ENCODE results near the gene NID2. TPM values are rescaled to one million over a fixed set of nuclear protein-coding genes. Genes with fewer than 3 reads are reported as not detected.
A peak's percentile ranks its signal among the peaks of the same experiment; 100 is the strongest.

The NID2 gene
- total and polyA plus RNA-seq, 2 of the 4 experiments (the other 2 are of a cell fraction), result 101 to 303 TPM

DNA sequence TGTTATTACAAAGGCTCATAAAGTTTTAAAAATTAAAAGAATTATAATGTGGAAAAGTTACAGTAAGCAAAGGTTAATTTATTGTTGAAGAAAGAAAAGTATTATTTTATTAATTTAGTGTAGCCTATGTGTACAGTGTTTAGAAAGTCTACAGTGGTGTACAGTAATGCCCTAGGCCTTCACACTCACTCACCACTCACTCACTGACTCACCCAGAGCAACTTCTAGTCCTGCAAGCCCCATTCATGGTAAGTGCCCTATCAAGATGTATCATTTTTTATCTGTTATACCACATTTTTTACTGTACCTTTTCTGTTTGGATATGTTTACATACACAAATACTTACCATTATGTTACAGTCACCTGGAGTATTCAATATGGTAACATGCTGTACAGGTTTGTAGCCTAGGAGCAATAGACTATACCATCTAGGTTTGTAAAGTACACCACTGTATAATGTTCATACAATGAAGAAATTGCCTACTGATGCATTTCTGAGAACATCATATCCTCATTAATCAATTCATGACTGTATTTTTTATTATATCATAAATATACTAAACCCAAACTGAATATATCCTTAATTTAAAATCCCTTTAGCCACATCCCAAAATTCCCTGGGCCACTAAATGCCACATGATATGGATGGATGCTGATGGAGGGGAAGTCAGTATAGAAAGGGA lies 43.6 kb upstream of the NID2 start:
- DNase-seq (peak; percentile 84), ATAC-seq (ENCODE audit: low read depth) (no peak)
- Histone ChIP-seq H2AK5ac (ENCODE audit: low read depth, low read length) (no peak overlapping the region), H4K20me1 (ENCODE audit: insufficient read depth, low read length) (no peaks in the 10 kb centered on the region; the same call in 1 of the 2 replicates), H3K9ac (ENCODE audit: low read depth, low read length) (no peak overlapping the region), H3K9me1 (ENCODE audit: insufficient read depth, low read length) (peaks cover 9% of the 10 kb centered on the region), H3K4me1 (ENCODE audit: control insufficient read depth, insufficient read depth, low read length) (peaks cover 36% of the 10 kb centered on the region), H2BK120ac (ENCODE audit: low read depth, low read length) (peak overlapping the region; percentile 84), H4K5ac (ENCODE audit: low read depth, low read length) (peak overlapping the region; percentile 61; the same call in 1 of the 2 replicates), H3K27me3 (ENCODE audit: control insufficient read depth, insufficient read depth, low read length) (no peaks in the 10 kb centered on the region), H3K36me3 (ENCODE audit: control insufficient read depth, insufficient read depth, low read length) (no peaks in the 10 kb centered on the region), H3K9me3 (ENCODE audit: control insufficient read depth, insufficient read depth, low read length) (no peaks in the 10 kb centered on the region), H3K23ac (ENCODE audit: low read depth, low read length) (peak overlapping the region; percentile 56; the same call in 1 of the 2 replicates), H3K4ac (ENCODE audit: low read depth, low read length) (peak overlapping the region; percentile 56; the same call in 1 of the 2 replicates), H2AK9ac (replicated peaks; ENCODE audit: low read depth, low read length, poor library complexity) (no peak overlapping the region), H2BK20ac (ENCODE audit: low read depth, low read length) (peak overlapping the region; percentile 84; the same call in 1 of the 2 replicates), H3K56ac (ENCODE audit: extremely low read depth, insufficient read depth, low read length) (no peak overlapping the region), H4K91ac (ENCODE audit: insufficient read depth, low read depth, low read length) (peak overlapping the region; percentile 38; the same call in 1 of the 2 replicates), H3K27ac (ENCODE audit: insufficient read depth, low read length) (peak overlapping the region; percentile 55; the same call in 1 of the 2 replicates), H3K4me2 (ENCODE audit: low read depth, low read length) (no peak overlapping the region), H2BK5ac (ENCODE audit: low read depth, low read length, poor library complexity, severe bottlenecking) (peak overlapping the region; percentile 98), H2AFZ (replicated peaks; ENCODE audit: low read length, poor library complexity) (no peak overlapping the region), H4K8ac (ENCODE audit: low read depth in 2 of 2, low read length in 2 of 2) (peak overlapping the region; percentile 51 to 71; a peak in 2 of 4 replicates), H3K79me1 (ENCODE audit: low read depth in 1 of 2, low read length in 2 of 2) (peaks cover 0 to 10% of the 10 kb centered on the region in 2 experiments; a peak in 1 of 4 replicates), H2BK15ac (ENCODE audit: low read depth, low read length) (peak overlapping the region; percentile 87), H3K18ac (ENCODE audit: low read depth, low read length) (peak overlapping the region; percentile 47), H3K14ac (replicated peaks; ENCODE audit: low read depth, low read length) (0 out of 2 replicates have a peak overlapping the region, but pooled peaks have one; percentile 22), H3K4me3 (ENCODE audit: insufficient read depth, low read depth, low read length) (no peak overlapping the region)
- dilution Hi-C loops (cut with HindIII; ENCODE audit: low sequenced_read_pairs, unreplicated experiment), result no loop called here
- TF ChIP-seq FOS (IDR thresholded peaks at IDR 0.05; ENCODE audit: low read depth, low read length) (peak; percentile 76), NFE2L2 (IDR thresholded peaks at IDR 0.05; ENCODE audit: low read depth, low read length) (no peak), MAFK (IDR thresholded peaks at IDR 0.05; ENCODE audit: low read depth, low read length) (peak; percentile 68)
- TF ChIP-seq, protein P1, sequence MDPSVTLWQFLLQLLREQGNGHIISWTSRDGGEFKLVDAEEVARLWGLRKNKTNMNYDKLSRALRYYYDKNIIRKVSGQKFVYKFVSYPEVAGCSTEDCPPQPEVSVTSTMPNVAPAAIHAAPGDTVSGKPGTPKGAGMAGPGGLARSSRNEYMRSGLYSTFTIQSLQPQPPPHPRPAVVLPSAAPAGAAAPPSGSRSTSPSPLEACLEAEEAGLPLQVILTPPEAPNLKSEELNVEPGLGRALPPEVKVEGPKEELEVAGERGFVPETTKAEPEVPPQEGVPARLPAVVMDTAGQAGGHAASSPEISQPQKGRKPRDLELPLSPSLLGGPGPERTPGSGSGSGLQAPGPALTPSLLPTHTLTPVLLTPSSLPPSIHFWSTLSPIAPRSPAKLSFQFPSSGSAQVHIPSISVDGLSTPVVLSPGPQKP (IDR thresholded peaks at IDR 0.05; ENCODE audit: borderline replicate concordance, low read depth, low read length), result no peak
- BruUV-seq (replicated peaks), result no TSS peak
- in situ Hi-C loops (cut with MboI; ENCODE audit: low sequenced_read_pairs), result no loop called here
- intact Hi-C loops (cut with micrococcal nuclease), result no loop called here
- ChIA-PET CTCF (interaction anchor here (0.6 kb wide), 1 partner anchor 67 kb away, joined by 3 read pairs; no protein-coding TSS in a partner anchor), POLR2A (ENCODE audit: unreplicated experiment) (no interaction called here)
